UCSD-AML1 (cell line): ENCODE results near the gene GOLGA8M.
"Not testable (repeated sequence)": the region's sequence is repeated elsewhere in the genome, so short reads cannot be mapped to it uniquely, and the experiment has no call there.

Experiments used
- DNase-seq: peaks from one replicate; lab custom pipeline; 2025; ENCODE audit not compliant: unreplicated experiment; lab: John Stamatoyannopoulos, UW

The GOLGA8M gene

DNA sequence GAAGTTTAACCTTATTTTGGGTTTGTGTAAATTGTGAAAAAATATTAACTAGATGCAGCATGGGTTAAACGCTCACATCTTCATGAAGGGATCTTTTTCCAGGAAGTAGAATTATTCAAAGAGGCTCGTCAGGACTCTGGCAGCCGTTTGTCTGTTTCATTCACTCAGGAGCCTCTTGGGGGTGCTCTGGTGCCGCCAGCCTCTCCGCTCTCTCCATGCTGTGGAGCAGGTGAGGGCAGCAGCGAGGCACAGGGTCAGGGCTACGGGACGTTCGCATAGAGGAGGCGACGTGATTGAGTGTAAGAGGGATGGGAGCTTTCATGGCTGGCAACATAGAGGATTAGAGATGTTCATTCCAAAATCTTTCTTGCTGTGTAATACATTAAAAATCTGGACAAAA is 48.5 kb downstream of the GOLGA8M start:
- DNase-seq, result not testable (repeated sequence)

DNA sequence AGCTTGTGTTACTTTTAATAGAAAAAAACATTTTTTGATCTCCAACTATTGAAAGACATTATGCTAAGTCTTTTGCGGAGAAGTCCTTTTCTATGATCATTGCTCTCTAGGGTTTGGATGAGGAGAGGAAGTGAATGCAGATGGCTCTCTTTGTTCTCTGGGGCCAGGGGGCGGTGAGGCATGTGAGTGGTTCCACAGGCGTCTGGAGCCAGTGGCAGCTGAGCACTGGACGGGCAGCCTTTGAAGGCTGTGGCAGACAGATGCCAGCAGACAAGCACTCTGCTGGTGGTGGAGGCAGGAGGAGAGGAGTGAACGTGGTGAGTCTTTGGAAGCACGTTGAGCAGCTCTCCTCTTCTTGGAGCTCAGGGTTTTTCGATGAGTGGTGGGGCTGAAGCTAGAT is 51.5 kb downstream of the GOLGA8M start:
- DNase-seq, result not testable (repeated sequence)

DNA sequence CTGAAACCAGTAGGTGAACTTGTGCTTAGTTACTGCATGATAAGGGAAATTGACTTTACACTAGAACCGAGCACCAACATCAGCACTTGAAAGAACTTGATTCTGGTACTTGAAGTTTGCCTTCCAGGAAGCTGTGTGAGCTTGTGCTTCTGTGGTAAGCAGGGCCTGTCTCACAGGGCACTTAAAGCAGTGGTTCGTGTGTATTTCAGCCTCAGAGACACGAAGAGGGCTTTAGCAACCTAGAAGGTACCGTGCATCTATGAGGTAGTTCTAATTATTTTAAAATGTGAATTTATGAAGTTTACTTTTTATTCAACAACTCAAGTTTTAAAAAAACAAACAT is 56.2 kb downstream of the GOLGA8M start:
- DNase-seq, result not testable (repeated sequence)

DNA sequence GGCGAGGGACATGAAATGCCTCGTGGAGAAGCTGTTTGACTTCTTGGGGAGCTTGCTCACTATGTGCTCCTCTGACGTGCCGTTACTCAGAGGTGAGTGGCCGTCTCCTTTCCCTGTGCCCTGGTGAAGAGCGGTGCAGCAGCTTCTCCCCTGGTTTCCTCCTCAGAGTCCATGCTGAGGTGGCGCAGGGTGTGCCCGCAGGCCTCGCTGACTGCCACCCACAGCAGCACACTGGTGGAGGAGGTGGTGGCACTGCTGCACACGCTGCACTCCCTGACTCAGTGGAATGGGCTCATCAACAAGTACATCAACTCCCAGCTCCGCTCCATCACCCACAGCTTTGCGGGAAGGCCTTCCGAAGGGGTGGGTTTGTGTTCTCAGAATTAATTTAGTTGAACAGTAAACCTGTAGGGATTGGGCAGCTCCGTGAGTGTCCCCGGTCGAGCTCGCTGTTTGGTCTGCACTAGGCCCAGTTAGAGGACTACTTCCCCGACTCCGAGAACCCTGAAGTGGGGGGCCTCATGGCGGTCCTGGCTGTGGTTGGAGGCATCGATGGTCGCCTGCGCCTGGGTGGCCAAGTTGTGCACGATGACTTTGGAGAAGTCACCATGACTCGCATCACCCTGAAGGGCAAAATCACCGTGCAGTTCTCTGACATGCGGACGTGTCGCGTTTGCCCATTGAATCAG is 56.7 kb downstream of the GOLGA8M start:
- DNase-seq, result not testable (repeated sequence)

DNA sequence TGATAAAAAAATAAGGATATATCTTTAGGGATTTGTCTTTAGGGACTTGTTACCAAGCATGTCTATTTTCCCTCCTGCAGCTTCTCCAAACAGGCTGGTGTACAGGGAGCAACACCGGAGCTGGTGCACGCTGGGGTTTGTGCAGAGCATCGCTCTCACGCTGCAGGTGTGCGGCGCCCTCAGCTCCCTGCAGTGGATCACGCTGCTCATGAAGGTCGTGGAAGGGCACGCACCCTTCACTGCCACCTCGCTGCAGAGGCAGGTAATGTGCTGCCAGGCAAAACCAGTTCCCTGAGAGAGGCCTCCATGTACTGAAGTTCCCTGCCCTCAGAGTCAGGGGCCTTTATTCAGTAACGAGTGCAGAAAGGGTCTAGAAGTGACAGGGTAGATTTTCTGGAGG is 58.0 kb downstream of the GOLGA8M start:
- not testable (repeated sequence) for DNase-seq

DNA sequence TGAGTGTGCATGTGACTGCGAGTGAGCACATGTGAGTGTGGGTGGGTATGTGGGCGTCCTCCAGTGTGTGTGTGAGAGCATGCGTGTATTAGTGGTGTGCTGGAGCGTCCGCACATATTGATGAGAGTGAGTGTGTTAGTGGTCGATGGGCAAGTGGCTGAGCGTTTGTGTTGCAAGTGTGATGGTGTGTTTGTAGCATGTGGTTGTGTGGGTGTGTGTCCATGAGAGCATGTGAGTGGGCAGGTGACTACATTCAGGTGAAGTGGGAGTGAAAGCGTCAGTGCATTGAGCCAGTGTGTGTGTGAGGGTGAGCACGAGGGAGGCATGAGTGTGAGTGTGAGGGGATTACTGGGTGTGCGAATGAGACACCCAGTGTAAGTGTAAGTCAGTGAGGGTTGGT is 59.7 kb downstream of the GOLGA8M start:
- not testable (repeated sequence) for DNase-seq
